ENCODE measurements around the gene ADGRL2.

The ADGRL2 gene

DNA sequence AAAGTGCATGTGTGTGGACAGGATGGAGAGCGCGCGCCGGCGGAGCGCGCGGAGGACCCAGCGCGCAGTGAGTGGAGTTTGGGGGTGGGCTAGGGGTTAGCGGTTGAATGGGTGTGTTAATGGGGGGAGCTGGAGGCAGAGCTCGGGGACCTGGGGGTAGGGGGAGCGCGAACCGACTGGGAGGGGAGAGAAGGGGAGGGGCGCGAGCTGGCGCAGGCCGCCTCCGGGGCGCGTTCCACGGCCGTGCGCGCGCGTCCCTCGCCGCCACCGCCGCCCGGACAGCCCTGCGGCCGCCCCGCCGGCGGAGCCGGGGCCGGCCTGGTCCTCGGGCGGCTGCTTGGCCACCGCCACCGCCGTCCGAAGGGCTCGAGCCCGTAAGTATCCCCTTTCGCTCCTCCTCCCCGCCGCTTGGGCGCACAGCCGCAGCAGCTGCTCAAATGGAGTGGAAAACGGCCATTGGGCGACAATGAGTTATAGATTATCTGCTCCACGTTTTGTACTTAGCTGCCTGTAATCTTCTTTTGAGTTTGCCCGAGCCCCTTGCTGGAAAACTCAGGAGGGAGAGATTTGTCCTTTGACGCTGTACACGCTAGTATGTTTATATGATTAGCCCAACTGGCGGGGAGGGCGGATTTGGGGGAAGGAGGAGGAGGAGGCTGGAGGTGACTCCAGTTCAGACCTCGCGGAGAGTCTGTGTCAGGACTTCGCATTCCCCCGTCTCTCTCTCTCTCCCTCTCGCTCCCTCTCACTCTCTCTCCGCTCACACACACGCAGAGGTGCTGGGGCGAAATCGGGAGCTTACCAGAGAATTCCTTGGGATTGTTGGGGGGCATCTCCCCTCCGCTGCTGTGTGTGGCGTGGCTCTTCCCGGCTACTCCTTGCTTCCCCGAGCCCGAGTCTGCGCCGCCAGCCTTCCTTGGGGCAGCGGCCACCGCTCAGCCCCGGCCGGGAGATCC, at the start of gene ADGRL2:
Gene ADGRL2 (plus strand): TSS at position 240 of the 956 bp plus-strand sequence. CDS start 36,051 bp downstream, outside the sequence.
- DNase-seq, result peak; percentile 10

DNA sequence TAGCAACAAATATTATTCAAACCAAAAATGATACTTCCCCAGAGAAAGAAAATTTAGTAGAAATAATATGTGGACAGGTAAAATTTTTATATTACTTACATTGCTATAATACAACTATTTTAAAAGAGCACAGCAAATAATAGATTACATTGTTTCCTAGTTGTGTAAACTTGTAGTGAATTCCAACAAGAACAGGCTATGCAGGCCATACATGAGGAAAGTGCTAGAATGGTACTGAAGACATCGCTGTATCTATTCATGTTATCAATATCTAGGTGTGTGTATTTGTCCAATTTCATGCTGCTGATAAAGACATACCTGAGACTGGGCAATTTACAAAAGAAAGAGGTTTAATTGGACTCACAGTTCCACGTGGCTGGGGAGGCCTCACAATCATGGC, 47.9 kb upstream of the ADGRL2 start:
- DNase-seq, result no peak

DNA sequence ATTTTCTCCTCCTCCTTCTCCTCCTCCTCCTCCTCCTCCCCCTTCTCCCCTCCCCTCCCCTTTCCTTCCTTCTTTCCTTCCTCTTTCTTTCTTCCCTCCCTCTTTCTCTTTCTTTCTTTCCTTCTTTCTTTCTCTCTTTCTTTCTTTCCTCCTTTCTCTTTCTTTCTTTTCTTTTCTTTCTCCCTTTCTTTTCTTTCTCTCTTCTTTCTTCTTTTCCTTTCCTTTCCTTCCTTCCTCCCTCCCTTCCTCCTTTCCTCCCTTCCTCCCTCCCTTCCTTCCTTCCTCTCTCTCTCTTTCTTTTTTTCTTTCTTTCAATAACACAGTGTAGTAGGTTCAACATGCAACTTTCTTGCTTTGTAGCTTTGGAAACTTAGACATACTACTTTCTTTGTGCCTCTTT, 46.3 kb upstream of the ADGRL2 start:
- DNase-seq, result no peak

DNA sequence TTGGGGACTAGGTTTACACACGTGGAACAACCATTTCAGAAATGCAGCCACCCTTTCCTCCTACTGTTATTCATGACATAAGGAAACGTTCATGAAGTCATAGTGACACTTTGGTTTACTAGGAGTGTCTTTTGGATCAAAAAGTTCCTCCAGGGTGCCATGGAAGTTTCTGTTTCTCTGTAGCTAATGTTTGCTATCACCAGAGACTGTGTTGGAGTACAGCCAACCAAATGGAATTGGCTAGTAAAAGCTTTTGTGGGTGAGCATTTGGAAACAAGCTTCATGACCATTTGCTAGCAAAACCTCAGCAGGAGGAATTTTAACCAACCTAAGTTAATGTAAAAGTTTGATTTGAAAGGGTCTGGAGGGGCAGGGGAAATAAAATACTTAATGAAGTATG, 43.9 kb upstream of the ADGRL2 start:
- no peak for DNase-seq

DNA sequence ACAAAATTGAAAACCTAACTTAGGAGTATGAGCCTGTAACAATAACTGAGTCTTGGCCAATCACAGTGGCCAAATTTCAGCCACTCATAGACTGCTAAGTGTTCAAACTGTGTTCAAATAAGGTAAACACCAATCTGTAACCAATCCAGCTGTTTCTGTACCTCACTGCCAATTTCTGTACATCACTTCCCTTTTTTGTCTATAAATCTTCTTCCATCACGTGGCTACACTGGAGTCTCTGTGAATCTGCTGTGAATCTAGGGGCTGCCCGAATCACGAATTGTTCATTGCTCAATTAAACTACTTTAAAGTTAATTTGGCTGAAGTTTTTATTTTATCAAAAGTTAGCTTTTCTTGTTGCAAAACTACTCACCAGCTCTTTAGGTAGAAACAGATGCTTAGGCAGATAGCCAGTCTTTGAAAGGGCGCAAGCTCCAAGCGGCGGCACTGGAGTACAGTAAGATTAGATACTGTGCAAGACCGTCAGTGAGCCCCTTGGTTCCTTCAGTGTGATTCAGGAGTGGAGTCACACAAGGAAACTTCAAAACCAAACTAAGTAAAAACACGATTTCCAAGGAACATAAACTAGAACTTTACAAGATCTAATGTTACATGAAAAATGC, 43.2 kb upstream of the ADGRL2 start:
- DNase-seq, result no peak

DNA sequence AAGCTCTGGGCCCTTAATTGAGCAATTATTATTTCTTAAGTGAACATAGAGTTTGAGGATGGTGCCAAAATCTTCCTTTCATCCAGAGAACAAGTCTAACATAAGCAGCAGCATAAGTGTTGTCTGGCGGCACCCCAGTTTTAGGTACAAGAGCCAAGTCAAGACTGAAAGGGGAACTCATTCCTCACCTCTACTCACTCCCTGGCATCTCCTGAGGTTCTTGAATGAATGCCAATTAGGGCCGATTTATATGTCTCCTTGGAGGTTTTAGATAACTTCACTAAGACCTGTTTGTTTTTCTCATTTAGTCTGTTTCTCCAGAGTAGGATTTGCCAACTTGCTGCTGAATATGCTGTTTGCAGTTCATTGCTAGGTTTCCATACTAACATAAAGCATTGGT, 42.6 kb upstream of the ADGRL2 start:
- no peak for DNase-seq

DNA sequence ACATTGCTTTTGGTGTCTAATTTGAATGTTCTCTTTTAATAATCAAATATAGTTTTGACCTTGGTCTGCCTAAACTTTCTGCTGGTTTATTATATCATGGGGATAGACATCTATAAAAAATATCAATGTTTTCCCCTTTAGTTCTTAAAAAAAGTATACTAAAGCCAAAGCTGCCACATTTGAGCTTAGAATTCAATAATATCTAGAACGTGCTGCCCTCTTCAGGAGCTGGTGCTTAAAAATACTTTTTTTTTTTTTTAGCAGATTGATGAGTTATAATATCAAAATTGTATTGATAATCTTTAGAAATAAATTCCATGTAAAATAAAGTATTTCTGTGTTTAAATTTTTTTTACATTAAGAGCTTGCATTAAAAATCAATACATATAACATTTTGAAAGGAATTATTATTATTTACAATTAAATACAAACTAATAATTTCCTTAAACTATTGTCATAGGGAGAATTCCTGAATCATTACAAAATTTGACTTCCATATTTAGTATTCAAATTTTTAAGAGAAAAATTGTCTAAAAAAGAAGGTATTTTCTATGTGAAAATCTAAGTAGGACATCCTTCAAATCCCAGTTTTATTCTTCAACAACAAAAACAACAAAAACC, 40.1 kb upstream of the ADGRL2 start:
- peak; percentile 8 for DNase-seq

DNA sequence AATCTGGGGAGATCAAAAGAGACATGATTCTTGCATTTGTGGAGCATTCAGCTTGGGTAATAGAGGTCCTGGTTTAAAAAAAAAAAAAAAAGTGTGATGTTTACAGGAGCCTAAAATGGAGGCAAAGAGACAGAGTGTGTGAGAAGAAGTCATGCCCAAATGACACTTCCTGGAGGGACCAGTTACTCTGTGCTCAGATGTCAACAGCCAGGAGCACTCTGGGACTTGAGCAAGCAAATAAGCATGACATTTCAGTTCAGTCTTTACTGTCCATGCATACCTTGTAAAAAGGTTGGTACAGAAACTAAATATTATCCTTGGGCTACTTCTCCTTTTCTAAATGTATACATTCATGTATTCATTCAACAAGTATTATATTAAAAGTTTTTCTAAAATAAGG, 25.2 kb upstream of the ADGRL2 start:
- no peak for DNase-seq

DNA sequence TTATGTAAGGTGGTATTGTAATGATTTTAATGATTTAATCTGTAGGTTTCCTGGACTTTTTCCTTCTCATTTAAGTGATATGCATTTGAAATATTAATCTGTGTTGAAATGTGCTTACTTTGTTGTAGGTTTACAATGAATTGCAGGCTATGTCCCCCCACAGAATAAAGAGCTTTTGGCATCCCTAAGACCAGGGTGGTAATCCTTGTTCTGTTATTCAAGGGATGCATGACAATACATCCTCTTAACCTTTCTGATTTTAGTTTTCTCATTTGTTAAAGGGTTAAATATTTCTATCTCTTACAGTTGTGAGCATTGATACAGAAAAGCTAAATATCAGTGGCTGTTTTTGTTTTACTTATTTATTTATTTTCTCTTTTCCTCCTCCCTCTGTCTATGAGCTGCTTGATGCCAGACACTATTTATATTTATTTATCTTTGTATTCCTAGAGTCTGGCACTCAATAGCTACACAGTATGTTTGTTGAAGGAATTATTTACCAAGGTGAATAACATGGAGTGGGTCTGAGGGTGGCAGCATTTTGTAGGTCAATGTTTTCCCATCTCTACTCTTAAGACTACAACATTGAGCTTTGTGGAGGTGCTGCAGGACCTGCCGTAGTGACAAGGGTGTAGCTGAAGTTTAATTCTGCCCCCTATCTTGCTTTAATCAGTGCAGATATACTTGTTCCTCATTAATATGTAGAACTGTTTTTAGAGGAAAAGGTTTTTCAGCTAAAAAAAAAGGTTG, 19.9 kb upstream of the ADGRL2 start:
- no peak for DNase-seq

DNA sequence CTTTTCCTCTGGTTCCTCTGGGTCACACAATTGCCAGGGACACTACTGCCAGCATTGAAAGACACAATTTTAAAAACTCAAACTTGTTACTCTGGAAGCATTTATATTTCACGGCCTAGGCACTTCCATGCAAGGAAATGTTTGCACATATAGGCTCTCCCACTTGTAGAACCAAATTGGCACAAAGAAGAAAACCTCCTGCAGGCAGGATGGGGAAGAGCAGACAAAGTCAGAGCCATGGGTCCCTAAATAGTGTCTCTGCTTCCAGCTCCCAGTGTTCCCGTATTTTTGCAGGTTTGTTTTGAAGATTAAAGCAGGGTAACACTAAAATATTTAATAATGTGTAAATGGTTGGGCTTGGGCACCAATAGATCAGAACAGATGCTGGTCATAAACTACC, 19.0 kb upstream of the ADGRL2 start:
- no peak for DNase-seq

DNA sequence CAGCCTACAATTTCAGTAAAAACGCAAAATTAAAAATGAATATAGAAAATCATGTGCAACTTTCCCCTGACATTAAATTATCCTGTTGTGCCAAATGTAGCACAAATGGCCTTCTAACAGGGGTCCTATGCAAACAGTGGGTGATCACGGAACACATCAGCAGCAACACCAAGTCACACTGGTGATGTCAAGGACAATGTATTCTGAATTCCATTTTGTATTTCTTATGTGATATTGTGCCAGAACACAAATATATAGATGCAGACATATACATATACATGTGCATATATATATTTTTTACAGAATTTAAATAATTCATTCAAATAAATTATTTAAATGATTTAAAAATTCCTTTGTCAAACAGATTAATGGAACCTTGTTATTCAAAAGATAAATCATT, 8.6 kb upstream of the ADGRL2 start:
- no peak for DNase-seq

DNA sequence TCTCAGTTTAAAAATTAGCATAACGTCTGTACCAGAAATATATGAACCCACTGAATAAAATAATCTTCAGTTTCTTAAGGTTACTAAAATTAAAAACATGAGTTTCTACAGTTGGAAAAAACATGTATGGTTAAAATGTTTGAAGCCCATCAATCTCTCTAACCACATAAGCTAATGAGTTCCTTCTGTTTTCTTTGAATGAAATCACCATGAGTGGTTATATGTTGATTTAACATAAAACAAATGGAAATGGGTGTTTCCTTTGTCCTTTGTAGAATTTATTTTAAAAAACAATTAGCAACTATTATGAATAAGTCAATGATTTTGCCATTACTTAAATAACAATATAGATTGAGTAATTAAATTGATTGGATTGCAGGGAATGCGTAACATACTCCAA, 3.0 kb upstream of the ADGRL2 start:
- DNase-seq, result no peak

DNA sequence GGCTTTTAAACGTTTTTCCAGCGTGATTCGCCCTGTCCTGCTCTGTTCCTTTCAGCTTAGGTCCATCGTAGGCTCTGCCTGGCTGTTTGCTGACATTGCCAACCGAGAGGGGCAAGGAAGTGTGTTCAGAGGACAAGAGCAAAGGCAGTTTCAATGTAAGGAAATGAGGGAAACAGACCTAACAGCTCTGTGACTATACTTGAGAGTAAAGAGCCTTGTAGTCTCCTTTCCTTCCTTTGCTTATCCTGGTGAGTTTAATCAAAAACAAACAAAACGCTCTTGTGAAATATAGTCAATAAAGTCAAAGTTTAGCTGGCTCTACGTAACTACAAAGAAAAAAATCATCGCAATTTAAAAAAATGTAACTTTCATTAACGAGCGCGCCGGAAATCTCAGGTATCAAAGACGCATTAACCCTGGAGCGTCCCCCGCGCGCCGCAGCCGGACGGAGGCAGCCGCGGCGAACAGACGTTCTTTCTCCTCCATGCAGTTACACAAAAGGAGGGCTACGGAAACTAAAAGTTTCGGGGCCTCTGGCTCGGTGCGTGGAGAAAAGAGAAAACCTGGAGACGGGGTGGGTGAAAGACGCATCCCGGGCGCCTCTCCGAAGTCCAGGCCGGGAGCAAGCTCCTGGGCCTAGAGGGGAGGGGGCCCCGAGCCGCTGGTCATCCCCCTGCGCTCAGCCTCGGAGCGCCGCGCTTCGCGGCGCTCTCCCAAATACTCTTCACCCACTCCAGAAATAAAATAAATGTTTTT, 617 bp upstream of the ADGRL2 start:
- DNase-seq, result no peak

DNA sequence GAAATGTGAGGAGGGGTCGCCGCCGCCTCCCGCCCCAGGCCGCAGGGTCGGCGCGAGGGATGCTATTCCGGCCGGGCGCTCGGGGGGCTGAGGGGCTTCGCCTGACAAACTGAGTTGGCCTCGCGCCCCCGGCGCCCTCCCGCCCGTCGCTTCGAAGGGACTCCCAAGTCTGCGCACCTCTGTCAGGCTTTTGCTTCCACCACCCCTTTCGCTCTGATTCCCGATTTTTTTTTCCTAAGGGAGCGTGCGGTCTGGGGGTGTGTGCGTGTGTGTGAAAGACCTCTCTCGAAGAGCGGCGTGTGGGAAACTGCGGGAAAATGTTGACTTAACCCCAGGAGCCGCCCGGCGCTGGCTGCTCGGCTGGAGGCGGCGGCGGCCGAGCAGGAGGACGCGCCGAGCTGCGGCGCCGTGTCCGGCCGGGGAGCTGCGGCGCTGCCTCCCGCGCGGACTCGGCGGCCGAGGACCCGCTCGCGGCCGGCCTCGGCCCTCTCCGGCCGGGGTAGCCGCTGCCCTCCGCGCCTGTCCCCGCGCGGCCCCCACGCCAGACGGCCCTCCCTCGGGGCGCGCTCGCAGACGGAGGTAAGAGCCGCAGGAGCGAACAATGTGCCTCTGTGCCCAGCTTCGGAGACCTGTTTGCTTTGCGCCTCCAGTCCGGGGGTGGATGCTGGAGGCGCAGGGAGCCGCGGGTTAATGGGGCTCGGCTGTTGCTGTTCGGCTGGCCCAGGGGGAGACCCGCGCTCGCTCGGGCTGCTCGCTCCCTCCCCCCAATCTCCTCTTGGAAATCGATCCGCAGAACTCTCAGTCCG, 1.1 kb downstream of the ADGRL2 start:
- DNase-seq, result no peak

DNA sequence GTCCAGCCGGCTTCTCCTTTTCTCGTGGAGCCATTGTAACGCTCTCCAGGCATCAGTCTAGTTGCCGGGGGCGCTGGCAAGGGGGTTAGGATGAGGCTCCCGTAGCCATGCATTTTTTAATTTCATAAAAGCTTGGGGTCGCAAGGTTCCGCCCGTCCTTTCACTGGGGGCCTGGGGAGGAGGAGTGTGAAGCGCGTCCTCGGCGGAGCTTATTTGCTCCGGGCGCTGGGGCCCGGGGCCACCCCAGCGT, 1.6 kb downstream of the ADGRL2 start:
- DNase-seq, result no peak

DNA sequence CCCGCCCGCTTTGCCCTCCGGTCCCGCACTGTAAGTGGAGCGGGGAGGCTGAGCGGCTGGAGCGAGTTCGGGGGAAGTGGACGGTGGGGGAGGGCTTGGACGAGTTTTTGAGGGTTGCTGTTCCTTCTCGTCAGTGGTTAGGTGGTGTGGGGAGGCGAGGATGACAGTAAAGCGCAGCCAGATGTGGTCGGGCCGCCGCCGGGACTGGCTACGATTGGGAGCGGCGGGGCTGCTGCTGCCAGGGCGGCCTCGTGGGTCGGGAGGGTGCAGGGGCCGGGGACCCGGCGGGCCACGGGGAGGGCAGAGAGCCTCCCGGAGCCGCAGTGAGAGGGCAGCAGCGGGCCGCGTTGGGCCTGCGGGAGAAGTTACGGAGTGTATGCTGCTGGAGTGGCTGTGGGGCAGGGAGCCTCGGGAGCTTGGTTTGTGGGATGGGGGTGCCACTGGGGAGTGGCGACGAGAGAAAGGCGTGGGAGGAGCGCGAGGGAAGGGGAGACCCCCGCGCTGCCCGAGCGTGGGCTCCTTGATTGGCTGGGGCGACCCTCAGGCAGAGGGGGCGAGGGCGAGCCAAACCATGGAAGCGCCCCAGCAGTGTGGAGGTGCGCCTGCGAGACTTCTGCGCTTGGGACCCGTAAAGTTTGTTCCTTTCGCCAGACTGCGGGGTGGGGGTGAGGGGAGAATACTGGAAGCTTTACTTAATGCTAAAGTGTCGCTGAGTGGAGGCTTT, 2.1 kb downstream of the ADGRL2 start:
- DNase-seq, result no peak

DNA sequence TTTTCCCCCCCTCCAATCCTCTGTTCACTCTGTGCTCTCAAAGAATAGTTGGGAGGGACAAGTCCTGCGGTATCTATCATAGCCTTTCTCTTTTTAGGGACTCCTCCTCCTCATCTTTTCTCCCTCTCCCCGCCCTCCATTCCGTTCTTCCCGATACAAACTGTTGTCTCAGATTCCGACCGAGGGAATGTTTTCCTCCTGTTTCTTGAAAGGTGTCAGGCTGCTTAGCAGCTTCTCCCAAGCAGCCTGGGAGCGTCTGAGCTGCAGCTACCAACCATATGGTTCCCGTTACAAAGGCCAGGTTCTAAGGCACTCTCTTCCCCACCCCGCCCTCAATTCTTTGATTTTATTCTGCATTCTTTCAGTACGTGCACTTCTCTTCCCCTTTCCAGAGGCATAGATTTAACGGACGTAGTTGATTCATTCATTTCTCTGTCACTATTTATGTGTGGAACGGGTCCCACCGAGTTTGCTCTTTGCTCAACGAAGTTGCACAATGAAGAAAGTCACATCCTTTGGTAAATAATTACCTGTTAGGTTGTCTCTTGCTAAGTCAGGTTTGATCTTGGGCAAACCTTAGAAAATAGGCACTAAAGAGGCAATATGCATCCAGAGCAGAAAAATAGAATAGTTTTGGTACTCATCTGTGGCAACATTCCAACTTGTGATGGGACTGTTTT, 2.8 kb downstream of the ADGRL2 start:
- DNase-seq, result no peak

DNA sequence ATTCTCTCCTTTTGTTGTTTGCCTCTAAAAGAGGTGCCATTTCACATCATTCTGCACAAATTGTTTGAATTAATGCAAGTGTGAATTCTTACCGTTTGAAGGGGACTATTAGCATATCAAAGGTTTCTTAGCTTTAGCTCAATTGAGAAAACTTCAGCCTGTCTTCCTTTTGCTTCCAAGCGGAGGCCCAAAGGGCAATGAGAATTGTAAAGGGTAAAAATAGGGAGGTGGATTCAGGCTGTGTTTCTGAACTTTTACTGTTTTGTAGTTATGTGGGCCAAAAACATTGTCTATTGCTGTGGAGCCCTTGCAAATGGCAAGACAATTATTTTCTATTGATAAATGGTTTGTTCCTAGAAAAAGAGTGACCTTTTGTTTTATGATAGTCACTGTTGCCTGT, 3.6 kb downstream of the ADGRL2 start:
- DNase-seq, result no peak

DNA sequence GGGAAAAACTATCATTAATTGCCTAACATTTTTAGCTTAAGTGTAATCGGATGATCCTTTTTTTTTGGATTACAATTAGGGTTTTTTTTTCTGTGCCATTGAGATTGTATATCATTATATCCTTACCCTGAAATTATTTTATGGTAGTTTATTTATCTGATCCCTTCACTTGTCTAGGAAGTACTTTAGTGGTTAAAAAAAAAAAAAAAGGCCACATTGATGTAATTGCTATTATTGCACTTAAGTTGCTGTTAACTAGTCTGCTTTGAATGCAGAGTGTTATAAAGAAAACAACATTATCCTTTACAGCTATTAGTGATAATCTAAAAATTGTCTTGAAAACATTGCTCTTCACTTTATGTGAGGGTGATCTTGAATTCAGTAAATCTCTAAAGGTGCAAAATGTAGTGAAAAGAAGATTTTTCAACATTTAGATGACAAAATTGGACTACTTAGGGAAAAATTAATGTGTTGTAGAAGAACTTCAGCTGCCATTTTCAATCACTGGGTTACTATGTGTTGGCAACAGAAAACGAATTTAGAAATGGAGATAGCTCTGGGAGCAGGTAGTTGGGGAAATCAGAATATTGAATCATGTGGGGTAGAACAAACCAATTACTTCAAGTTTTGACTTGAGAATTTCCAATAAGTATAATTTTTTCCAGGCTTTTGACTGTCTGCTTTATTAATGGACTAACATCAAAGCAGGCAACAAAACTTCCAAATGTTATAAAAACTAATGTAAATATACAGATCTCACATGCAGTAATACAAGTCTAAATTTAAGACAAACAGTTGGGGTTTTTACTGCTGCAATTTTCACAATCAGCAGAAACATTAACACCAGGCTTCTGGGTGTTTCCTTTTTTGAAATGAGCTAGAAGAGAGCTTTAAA, 5.0 kb downstream of the ADGRL2 start:
- no peak for DNase-seq

DNA sequence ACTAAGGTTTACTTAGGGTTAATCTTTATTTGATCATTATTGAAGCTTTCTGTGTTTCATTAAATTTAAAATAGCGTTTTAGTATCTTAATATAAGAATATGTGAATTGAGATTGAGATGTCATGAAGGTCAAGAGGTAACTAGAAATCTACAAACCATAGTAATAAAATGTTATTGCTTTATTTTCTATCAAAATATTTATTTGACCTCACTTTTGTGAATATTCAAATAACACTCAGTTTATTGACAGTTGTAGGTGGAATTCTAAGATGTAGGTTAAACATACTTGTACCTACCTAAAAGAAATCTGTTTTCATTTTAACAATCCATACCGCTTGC, 5.7 kb downstream of the ADGRL2 start:
- no peak for DNase-seq

All from hematopoietic multipotent progenitor cell treated with erythropoietin and hydrocortisone succinate and interleukin-3 and kit ligand, for 8 days (in vitro differentiated cells).